Measurements from ENCODE around the gene VRK1. TPM values are rescaled to one million over a fixed set of nuclear protein-coding genes. Genes with fewer than 3 reads are reported as not detected.

VRK1 gene
- total RNA-seq, 1 experiment from 2014 or later: 26.5 TPM

DNA sequence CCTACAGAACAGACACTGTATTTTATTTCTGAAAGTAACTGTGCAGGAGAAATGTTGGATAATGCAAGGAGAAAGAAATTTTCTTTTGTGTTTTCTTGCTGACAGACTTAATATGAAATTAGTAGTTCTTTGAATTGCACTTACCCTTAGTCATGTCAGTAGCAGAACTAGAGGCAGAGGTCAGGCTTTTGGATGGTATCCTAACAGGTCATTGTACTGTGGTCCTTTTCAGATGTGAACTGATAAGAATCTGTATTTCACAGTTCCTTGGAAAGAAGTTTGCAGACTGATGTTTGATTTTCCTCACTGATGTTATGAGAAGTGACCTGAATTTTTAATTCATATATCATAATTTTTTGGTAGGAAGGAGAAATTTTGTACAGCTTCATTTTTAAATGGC, 46.0 kb downstream of the VRK1 start:
- no peaks in the 10 kb centered on the region for H3K4me1 ChIP-seq (ENCODE audit: control insufficient read depth, insufficient read depth, low read length)
- no peak for DNase-seq (ENCODE audit: low read depth, low spot score)

DNA sequence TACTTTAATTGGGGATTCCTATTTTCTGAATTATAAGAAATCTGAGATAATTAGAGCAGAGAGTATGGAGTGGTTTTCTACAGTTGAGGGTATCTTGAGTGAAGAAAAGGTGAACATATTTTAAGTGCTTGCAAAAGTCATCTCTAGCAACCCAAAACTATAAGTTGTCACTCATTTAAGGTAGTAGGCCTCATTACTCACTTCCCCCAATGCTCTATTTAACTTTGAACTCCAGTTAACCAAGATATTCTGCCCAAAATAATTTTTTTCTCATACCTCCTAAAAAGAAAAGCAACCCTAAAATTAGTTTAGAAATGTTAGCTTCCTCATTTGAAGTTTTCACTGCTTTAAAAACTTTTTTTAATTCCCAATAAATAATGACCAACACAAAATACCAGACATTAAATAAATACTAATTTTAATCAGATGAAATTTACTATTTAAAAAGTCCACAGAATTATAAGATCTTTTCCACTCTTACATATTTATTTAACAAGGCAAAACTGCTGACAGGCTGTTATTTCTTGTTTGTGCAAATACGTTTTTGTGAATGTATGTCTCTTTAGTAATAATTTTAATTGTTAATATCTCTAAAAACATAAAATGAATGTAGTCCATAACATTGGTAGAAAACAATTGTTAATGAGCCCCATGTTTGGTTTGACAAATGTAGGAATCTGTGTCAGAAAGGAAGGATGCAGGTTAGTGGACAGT, 47.8 kb downstream of the VRK1 start:
- BruUV-seq (replicated peaks): no TSS peak
- no peak for TF ChIP-seq TCF7L2 (IDR thresholded peaks at IDR 0.05; ENCODE audit: low read depth, low read length)
- TF ChIP-seq, protein P1, sequence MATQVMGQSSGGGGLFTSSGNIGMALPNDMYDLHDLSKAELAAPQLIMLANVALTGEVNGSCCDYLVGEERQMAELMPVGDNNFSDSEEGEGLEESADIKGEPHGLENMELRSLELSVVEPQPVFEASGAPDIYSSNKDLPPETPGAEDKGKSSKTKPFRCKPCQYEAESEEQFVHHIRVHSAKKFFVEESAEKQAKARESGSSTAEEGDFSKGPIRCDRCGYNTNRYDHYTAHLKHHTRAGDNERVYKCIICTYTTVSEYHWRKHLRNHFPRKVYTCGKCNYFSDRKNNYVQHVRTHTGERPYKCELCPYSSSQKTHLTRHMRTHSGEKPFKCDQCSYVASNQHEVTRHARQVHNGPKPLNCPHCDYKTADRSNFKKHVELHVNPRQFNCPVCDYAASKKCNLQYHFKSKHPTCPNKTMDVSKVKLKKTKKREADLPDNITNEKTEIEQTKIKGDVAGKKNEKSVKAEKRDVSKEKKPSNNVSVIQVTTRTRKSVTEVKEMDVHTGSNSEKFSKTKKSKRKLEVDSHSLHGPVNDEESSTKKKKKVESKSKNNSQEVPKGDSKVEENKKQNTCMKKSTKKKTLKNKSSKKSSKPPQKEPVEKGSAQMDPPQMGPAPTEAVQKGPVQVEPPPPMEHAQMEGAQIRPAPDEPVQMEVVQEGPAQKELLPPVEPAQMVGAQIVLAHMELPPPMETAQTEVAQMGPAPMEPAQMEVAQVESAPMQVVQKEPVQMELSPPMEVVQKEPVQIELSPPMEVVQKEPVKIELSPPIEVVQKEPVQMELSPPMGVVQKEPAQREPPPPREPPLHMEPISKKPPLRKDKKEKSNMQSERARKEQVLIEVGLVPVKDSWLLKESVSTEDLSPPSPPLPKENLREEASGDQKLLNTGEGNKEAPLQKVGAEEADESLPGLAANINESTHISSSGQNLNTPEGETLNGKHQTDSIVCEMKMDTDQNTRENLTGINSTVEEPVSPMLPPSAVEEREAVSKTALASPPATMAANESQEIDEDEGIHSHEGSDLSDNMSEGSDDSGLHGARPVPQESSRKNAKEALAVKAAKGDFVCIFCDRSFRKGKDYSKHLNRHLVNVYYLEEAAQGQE (IDR thresholded peaks at IDR 0.05; ENCODE audit: insufficient read depth in 1 of 2, low read depth in 2 of 2, low read length in 1 of 2): no peak
- TF ChIP-seq POLR2AphosphoS5 (IDR thresholded peaks at IDR 0.05; ENCODE audit: low read depth, low read length): no peak
- TF ChIP-seq SIN3A (IDR thresholded peaks at IDR 0.05; ENCODE audit: borderline replicate concordance, insufficient read depth, low read depth, low read length): no peak
- TF ChIP-seq, protein P2, sequence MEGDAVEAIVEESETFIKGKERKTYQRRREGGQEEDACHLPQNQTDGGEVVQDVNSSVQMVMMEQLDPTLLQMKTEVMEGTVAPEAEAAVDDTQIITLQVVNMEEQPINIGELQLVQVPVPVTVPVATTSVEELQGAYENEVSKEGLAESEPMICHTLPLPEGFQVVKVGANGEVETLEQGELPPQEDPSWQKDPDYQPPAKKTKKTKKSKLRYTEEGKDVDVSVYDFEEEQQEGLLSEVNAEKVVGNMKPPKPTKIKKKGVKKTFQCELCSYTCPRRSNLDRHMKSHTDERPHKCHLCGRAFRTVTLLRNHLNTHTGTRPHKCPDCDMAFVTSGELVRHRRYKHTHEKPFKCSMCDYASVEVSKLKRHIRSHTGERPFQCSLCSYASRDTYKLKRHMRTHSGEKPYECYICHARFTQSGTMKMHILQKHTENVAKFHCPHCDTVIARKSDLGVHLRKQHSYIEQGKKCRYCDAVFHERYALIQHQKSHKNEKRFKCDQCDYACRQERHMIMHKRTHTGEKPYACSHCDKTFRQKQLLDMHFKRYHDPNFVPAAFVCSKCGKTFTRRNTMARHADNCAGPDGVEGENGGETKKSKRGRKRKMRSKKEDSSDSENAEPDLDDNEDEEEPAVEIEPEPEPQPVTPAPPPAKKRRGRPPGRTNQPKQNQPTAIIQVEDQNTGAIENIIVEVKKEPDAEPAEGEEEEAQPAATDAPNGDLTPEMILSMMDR (IDR thresholded peaks at IDR 0.05): no peak
- no peak overlapping the region for H3K4me3 ChIP-seq (ENCODE audit: low read depth in 2 of 2, low read length in 2 of 2)
- in situ Hi-C loops (cut with HindIII; ENCODE audit: low pct_unique_long_range_greater_than_20kb, low sequenced_read_pairs): no loop called here
- H3K36me3 ChIP-seq (ENCODE audit: control insufficient read depth, insufficient read depth, low read length): peaks cover 5% of the 10 kb centered on the region; the same call in 1 of the 2 replicates
- no peaks in the 10 kb centered on the region for H3K9me3 ChIP-seq (ENCODE audit: control insufficient read depth, insufficient read depth, low read depth, low read length)
- ChIA-PET CTCF (no interaction called here), POLR2A (no interaction called here)
- intact Hi-C loops (cut with micrococcal nuclease; ENCODE audit: unreplicated experiment): no loop called here
- H3K27ac ChIP-seq (ENCODE audit: low read length): no peak overlapping the region
- H3K27me3 ChIP-seq (ENCODE audit: control insufficient read depth, insufficient read depth, low read length): no peaks in the 10 kb centered on the region
- no peaks in the 10 kb centered on the region for H3K4me1 ChIP-seq (ENCODE audit: control insufficient read depth, insufficient read depth, low read length)
- no peak for ATAC-seq
- DNase-seq (ENCODE audit: low read depth, low spot score): no peak

More for the DNA sequence above, 46.0 kb downstream of the VRK1 start:
- intact Hi-C loops (cut with micrococcal nuclease; ENCODE audit: unreplicated experiment) (no loop called here), in situ Hi-C loops (cut with HindIII; ENCODE audit: low pct_unique_long_range_greater_than_20kb, low sequenced_read_pairs) (no loop called here)
- Histone ChIP-seq H3K4me3 (ENCODE audit: low read depth in 2 of 2, low read length in 2 of 2) (no peak overlapping the region), H3K27me3 (ENCODE audit: control insufficient read depth, insufficient read depth, low read length) (no peaks in the 10 kb centered on the region), H3K36me3 (ENCODE audit: control insufficient read depth, insufficient read depth, low read length) (peaks cover 5% of the 10 kb centered on the region; the same call in 1 of the 2 replicates), H3K9me3 (ENCODE audit: control insufficient read depth, insufficient read depth, low read depth, low read length) (no peaks in the 10 kb centered on the region), H3K27ac (ENCODE audit: low read length) (no peak overlapping the region)
- CTCF ChIA-PET: interaction anchor here (1.5 kb wide), 1 partner anchor 9 kb away, joined by 4 read pairs; no protein-coding TSS in a partner anchor
- POLR2A ChIA-PET: no interaction called here
- ATAC-seq: no peak
- BruUV-seq (replicated peaks): no TSS peak
- TF ChIP-seq TCF7L2 (IDR thresholded peaks at IDR 0.05; ENCODE audit: low read depth, low read length) (no peak), POLR2AphosphoS5 (IDR thresholded peaks at IDR 0.05; ENCODE audit: low read depth, low read length) (no peak)
- TF ChIP-seq, protein P2 (IDR thresholded peaks at IDR 0.05): no peak

All from Panc1 (cell line).